ENCODE results near the gene STRA8.
"Not testable (repeated sequence)": the region's sequence is repeated elsewhere in the genome, so short reads cannot be mapped to it uniquely, and the experiment has no call there.

Gene STRA8

GRCh38 chr7:135205850-135206249, 27.8 kb upstream of the STRA8 start:
- ATAC-seq: no peak

DNA sequence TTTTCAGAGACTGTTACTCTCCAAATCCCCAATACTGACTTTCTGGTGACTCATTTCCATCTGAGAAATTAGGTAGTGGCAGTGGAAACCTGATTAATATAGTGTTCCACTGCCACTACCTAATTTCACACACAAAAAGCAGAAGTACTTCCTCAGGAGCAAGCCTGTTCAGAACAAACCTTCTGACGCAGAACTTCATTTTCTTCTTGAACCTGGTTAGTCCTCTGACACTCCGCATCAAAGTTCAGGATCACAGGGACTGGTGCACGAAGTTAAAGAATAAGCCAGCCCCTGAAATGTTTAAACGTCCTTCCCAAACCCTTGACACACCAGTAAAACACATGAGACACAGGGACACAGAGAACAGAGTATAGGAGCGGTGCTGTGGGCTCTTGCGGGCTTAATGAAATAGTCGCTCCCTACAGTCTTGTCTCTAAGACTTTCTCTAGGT, 26.7 kb upstream of the STRA8 start:
- no peak for ATAC-seq

GRCh38 chr7:135207406-135208101, 26.1 kb upstream of the STRA8 start:
- no peak for ATAC-seq

- no peak for ATAC-seq
Observed at GRCh38 chr7:135208102-135208793, 25.4 kb upstream of the STRA8 start.

DNA sequence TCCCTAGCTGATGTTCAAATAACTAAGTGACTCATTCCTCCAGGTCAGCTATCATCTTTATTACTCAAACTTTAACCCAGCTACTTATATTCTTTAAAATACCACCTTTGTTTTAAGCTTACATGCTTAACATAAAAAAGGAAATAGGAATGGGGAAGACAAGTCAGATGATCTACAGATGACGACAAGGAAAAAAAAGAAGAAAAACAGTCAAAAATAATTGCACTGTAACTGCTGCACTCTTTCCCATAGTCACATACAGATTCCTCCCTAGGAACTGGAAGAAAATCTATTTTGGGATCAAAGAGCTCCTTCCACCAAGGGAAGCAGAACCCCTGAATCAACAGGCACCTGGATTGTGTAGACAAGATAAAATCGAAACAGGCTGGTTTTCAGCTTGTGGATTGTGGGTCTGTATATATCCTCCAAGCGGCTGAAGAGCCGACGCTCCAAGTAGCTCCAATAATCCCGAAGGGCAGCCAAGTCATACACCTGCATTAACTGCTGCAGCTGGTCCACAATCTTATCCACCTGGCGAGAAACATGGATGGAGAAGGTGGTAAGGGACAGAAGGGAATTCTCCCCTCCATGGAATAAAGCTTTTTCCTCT, 24.3 kb upstream of the STRA8 start:
- no peak for ATAC-seq

GRCh38 chr7:135210888-135211178, 22.8 kb upstream of the STRA8 start:
- ATAC-seq: peak in 1 of 2 donors; percentile 2

GRCh38 chr7:135211179-135211945, 22.3 kb upstream of the STRA8 start, which contains the start of gene WDR91:
Gene WDR91 (minus strand): TSS chr7:135211526. CDS start chr7:135211502, 24 bp downstream.
- peak; percentile 89 for ATAC-seq

- not testable (repeated sequence) for ATAC-seq
Observed at GRCh38 chr7:135211946-135212685, 21.5 kb upstream of the STRA8 start.

DNA sequence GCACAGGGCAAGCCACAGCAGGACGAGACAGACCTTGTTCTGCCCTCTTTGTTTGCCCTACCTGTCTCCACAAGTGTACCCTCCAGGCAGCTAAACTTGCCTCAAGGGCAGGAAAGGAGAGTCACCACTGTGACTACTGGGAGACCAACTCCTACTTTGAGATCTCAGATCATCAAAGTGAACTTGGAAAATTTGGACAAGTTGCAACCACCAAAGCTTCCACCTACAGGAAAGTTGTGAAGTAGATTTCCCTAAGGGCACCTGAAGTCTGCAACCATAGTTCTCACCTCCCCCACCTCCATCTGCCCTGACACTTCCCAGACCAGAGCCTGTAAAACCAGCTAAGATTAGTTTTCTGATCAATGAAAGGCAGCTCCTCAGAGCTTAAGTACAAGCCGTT, 19.8 kb upstream of the STRA8 start:
- ATAC-seq: no peak

- no peak for ATAC-seq
Observed at GRCh38 chr7:135215180-135215579, 18.5 kb upstream of the STRA8 start.

GRCh38 chr7:135215698-135216097, 17.9 kb upstream of the STRA8 start:
- ATAC-seq: no peak

- ATAC-seq: no peak
Observed at GRCh38 chr7:135217645-135218509, 15.8 kb upstream of the STRA8 start.

- ATAC-seq: no peak
Observed at GRCh38 chr7:135224027-135224426, 9.6 kb upstream of the STRA8 start.

DNA sequence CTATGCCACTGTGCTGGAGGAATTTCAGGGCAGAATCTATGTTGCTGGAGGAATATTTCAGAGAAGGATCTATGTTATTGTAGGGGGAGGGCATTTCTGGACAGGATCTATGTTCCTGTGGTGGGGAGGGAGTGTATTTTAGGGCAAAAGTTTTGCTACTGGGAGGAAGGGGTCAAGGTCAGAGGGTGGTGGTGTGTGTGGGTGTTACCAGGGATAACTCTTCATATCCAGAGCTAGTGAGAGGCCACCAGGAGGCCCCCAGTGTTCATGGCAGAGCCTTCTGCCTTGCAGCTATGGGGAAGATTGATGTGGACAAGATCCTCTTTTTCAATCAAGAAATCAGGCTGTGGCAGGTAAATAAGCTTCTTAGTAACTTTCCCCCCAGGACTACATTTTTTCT, 2.0 kb upstream of the STRA8 start:
- no peak for ATAC-seq

DNA sequence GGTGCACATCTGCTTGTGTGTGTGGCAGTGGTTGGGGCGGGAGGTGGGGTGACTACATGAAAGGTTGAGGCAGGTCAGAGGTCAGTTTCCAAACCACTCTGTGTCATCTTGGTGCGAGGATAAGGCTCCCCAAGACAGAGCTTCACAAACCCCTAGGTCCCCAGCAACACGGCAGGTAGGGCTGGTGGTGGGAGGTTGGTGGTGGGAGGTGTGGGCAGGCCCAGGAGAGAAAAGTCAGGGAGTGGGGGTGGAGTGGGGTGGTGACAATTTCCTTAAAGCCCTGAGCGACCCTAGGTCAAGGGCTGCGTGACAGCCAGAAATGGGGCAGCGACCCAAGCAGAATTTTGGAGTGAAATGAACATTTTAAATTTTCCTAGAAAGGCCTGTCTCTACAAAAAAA, 1.6 kb upstream of the STRA8 start:
- no peak for ATAC-seq

DNA sequence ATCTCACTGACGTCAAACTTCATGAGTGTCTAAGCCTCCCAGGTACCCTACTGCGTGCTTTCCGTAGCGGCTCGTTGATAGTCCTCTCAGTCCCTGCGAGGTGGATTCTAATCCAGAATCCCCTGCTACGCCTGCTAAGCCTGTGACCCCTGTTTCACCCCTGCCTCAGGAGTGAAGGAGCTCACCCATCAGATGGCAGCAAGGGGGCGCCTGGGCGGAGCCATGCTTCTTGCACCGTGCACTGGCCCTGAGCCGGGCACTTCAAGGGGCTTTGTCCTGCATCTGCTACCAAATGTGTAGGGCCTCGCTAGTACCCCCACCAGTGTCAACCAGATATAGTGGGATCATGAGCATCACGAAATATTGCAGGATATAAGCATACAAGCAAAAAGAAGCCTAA, 918 bp upstream of the STRA8 start:
- no peak for ATAC-seq

GRCh38 chr7:135234095-135234494, 457 bp downstream of the STRA8 start:
- ATAC-seq: not testable (repeated sequence)

- ATAC-seq: no peak
Observed at GRCh38 chr7:135234727-135235126, 1.1 kb downstream of the STRA8 start.

DNA sequence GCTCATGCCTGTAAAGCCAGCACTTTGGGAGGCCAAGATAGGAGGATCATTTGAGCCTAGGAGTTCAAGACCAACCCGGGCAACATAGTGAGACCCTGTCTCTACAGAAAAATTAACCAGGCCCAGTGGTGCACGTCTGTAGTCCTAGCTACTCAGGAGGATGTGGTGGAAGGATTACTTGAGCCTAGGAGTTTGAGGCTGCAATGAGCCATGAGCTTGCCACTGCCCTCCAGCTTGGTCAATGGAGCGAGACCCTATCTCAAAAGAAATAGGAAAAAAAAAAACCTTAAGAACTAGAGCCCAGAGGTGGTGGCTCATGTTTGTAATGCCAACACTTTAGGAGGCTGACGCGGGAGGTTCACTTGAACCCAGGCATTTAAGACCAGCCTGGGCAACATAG, 2.2 kb downstream of the STRA8 start:
- no peak for ATAC-seq

DNA sequence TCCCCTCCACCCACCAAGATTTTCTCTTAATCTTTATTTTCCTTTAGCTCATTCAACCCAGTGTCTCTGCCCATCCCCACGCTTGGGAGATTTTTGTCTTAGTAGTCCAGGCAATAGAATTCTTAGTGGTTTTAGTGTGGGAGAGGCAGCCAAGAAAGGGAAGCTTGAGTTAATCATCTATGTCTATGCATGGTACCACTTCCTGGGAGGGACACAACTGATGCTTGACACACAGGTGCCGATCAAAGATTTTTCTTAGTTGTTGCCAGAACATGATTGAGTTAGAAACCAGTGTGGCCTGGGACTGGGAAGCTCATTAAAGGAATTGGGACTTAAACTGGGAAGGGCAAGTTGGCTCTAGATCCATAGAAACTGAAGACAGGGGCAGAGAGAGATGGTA, 3.1 kb downstream of the STRA8 start:
- ATAC-seq: no peak

- ATAC-seq: no peak
Observed at GRCh38 chr7:135238112-135238744, 4.6 kb downstream of the STRA8 start.
